ENCODE results near the gene LCN6.

- TF ChIP-seq POLR2AphosphoS5 (IDR thresholded peaks at IDR 0.05; ENCODE audit: borderline replicate concordance, low read depth, low read length) = no peak; the same call in 1 of the 2 replicates
- no peak for TF ChIP-seq EZH2 (IDR thresholded peaks at IDR 0.05)
- no peak for TF ChIP-seq FOXP2 (optimal IDR thresholded peaks at IDR 0.05; ENCODE audit: control extremely low read depth, extremely low read length, insufficient read depth)
Observed at GRCh38 chr9:136723362-136723976, 24.9 kb downstream of the LCN6 start.
